GM21786 (cell line): Measurements from ENCODE around the gene YJEFN3.

Experiments used
- ATAC-seq: cut with Tn5 transposase; IDR thresholded peaks from one replicate; pipeline ENCODE4 v1.9.1; 2021; ENCODE audit not compliant: unreplicated experiment

Gene YJEFN3

GRCh38 chr19:19579533-19580361 is 51.0 kb downstream of the YJEFN3 start:
- ATAC-seq = no peak

DNA sequence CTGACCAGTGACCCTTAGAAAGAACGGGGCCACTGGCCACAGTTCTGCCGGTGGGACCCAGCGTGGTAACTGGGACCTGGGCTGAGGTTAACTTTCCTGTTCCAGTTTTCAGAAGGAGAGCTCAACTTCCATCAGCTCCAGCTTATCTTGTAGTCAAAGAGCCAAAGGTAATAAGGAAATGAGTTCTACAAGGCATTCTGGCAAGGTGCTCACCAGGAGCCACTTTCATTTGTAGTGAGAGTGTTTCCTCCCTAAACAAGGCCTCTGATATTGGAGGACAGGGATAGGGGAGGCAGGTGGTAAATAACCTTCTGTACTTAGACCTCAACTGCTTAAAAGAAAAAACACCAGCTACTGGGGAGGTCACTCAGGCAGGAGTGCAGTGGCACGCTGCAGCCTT is 51.7 kb downstream of the YJEFN3 start:
- ATAC-seq = no peak

DNA sequence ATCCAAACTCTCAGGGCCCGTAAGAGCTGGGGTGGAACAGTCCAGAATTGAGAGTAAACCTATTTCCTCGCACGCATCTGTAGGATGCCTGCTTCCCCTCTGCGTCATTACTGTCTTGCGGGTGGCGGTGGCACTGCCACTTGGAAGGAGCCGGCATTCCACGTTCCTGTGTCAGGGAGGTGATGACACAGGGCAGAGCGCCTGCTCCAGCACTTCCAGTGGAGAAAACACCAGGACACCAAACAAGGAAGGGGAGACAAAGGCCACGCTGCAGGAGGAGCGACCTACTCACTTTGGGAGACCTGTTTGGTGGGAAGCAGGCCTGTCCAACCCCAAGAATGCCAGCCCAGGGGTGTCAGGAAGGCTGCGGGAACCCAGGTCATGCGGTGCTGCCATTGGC is 52.7 kb downstream of the YJEFN3 start:
- no peak for ATAC-seq

GRCh38 chr19:19582471-19582870 is 53.8 kb downstream of the YJEFN3 start:
- ATAC-seq = no peak

DNA sequence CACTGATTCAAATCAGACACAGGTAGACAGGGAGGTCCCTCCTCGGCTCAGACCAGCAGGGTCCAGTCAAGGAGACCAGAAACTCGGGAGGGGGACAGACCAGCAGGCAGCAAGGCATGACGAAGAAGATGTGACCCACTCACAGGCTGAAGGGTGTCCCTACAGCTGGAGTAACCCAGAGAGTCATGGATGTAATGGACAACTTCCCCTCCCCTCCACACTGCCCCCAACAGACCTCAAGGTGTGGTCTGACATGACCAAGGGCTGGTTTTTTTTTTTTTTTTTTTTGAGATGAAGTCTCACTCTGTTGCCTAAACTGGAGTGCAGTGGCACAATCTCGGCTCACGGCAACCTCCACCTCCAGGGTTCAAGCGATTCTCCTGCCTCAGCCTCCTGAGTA is 55.6 kb downstream of the YJEFN3 start:
- no peak for ATAC-seq
